WTC11 (cell line): Measurements from ENCODE around the gene SGMS1. TPM values are rescaled to one million over a fixed set of nuclear protein-coding genes. Genes with fewer than 3 reads are reported as not detected.

ENCODE experiments used
- ATAC-seq: fragments of 200-7000 bp; cut with Tn5 transposase; 2 replicates; pipeline ENCODE4 v1.10.0; 2021; ENCODE audit warnings: mild to moderate bottlenecking, moderate library complexity
- CTCF ChIA-PET: fragments of 300-600 bp; sonication (Branson Sonifier 250); formaldehyde crosslinking; loops from one replicate; lab custom pipeline; 2021; ENCODE audit warnings: antibody characterized with exemption; lab: Charles Lee
- POLR2A ChIA-PET: fragments of 350-600 bp; sonication (Branson Sonifier 250); formaldehyde crosslinking; loops from one replicate; lab custom pipeline; 2021; ENCODE audit warnings: antibody characterized with exemption; lab: Charles Lee
- DNase-seq: peaks from one replicate; pipeline ENCODE4 v3.0.0; 2021; ENCODE audit warnings: low spot score
- H3K27ac Mint-ChIP-seq: 2 replicates; pipeline ENCODE4 v1.8.0; 2021; ENCODE audit warnings: mixed read lengths
- H3K27me3 Mint-ChIP-seq: 2 replicates; pipeline ENCODE4 v1.8.0; 2021; ENCODE audit warnings: low read depth, mild to moderate bottlenecking, moderate library complexity, mixed read lengths
- H3K36me3 Mint-ChIP-seq: 2 replicates; pipeline ENCODE4 v1.8.0; 2021; ENCODE audit warnings: mixed read lengths
- H3K4me1 Mint-ChIP-seq: 2 replicates; pipeline ENCODE4 v1.8.0; 2022; ENCODE audit warnings: mixed read lengths
- H3K4me3 Mint-ChIP-seq: 2 replicates; pipeline ENCODE4 v1.8.0; 2021; ENCODE audit warnings: mild to moderate bottlenecking, moderate library complexity, mixed read lengths
- H3K9me3 Mint-ChIP-seq: 2 replicates; pipeline ENCODE4 v1.8.0; 2021; ENCODE audit warnings: mixed read lengths
- E2F4 ChIP-seq: sonication (generic); formaldehyde crosslinking; IDR thresholded peaks from 2 replicates; pipeline ENCODE4 v1.8.1; 2022; ENCODE audit warnings: low read depth, mild to moderate bottlenecking, moderate library complexity, missing genetic modification reagents, borderline replicate concordance
- ERG ChIP-seq: fragments of 250-450 bp; sonication (Bioruptor Pico); IDR thresholded peaks from 2 replicates; pipeline ENCODE4 v1.8.0; 2021; ENCODE audit warnings: mild to moderate bottlenecking
- GTF2I ChIP-seq: fragments of 250-450 bp; sonication (Bioruptor Pico); conservative IDR thresholded peaks from 2 replicates; pipeline ENCODE4 v1.4.0; 2021; ENCODE audit warnings: mild to moderate bottlenecking
- HMGA2 ChIP-seq: fragments of 250-450 bp; sonication (Bioruptor Pico); IDR thresholded peaks from 2 replicates; pipeline ENCODE4 v1.4.0; 2021; ENCODE audit warnings: mild to moderate bottlenecking, moderate library complexity
- MYBL2 ChIP-seq: sonication (generic); formaldehyde crosslinking; IDR thresholded peaks from 2 replicates; pipeline ENCODE4 v1.8.1; 2023; ENCODE audit warnings: mild to moderate bottlenecking, moderate library complexity, missing genetic modification reagents
- NFE2L1 ChIP-seq: sonication (generic); formaldehyde crosslinking; IDR thresholded peaks from 2 replicates; pipeline ENCODE4 v1.8.1; 2023; ENCODE audit warnings: missing genetic modification reagents
- NR2C2 ChIP-seq: sonication (generic); formaldehyde crosslinking; IDR thresholded peaks from 2 replicates; pipeline ENCODE4 v1.8.0; 2022; ENCODE audit warnings: mild to moderate bottlenecking, missing genetic modification reagents
- PREB ChIP-seq: sonication (generic); formaldehyde crosslinking; IDR thresholded peaks from 2 replicates; pipeline ENCODE4 v1.8.1; 2022; ENCODE audit warnings: mild to moderate bottlenecking, missing genetic modification reagents, moderate library complexity, borderline replicate concordance
- RELA ChIP-seq: sonication (generic); formaldehyde crosslinking; IDR thresholded peaks from 2 replicates; pipeline ENCODE4 v1.8.1; 2022; ENCODE audit warnings: missing genetic modification reagents, mild to moderate bottlenecking, borderline replicate concordance
- USF2 ChIP-seq: sonication (generic); formaldehyde crosslinking; IDR thresholded peaks from 2 replicates; pipeline ENCODE4 v1.8.1; 2023; ENCODE audit warnings: mild to moderate bottlenecking, missing genetic modification reagents, moderate library complexity
- ZNF138 ChIP-seq: sonication (generic); formaldehyde crosslinking; conservative IDR thresholded peaks from 2 replicates; pipeline ENCODE4 v1.8.1; 2022; ENCODE audit warnings: mild to moderate bottlenecking, moderate library complexity, missing genetic modification reagents
- ZNF219 ChIP-seq: sonication (generic); formaldehyde crosslinking; IDR thresholded peaks from 2 replicates; pipeline ENCODE4 v1.8.0; 2023; ENCODE audit warnings: missing genetic modification reagents, mild to moderate bottlenecking, borderline replicate concordance
- ZNF232 ChIP-seq: sonication (generic); formaldehyde crosslinking; IDR thresholded peaks from 2 replicates; pipeline ENCODE4 v1.8.0; 2022; ENCODE audit warnings: mild to moderate bottlenecking, missing genetic modification reagents
- ZNF396 ChIP-seq: fragments of 250-450 bp; sonication (Bioruptor Pico); IDR thresholded peaks from 2 replicates; pipeline ENCODE4 v1.8.0; 2021; ENCODE audit warnings: mild to moderate bottlenecking, moderate library complexity, borderline replicate concordance
- ZNF416 ChIP-seq: fragments of 250-450 bp; sonication (Bioruptor Pico); IDR thresholded peaks from 2 replicates; pipeline ENCODE4 v1.9.0; 2021; ENCODE audit warnings: mild to moderate bottlenecking, inconsistent platforms
- ZNF425 ChIP-seq: fragments of 250-450 bp; sonication (Bioruptor Pico); conservative IDR thresholded peaks from 2 replicates; pipeline ENCODE4 v1.9.0; 2021; ENCODE audit warnings: mild to moderate bottlenecking
- ZNF532 ChIP-seq: fragments of 250-450 bp; sonication (Bioruptor Pico); IDR thresholded peaks from 2 replicates; pipeline ENCODE4 v1.9.0; 2021; ENCODE audit warnings: mild to moderate bottlenecking, borderline replicate concordance
- total RNA-seq: library from RNA; stranded (reverse); gene quantifications from 3 replicates; pipeline ENCODE4 v1.2.3, GENCODE V29; 2021

SGMS1 gene
- total RNA-seq, 1 experiment from 2014 or later: 13.2 TPM

- Mint-ChIP-seq H3K27ac (no peak overlapping the region), H3K27me3 (no peaks in the 10 kb centered on the region), H3K4me1 (peaks cover 24% of the 10 kb centered on the region), H3K4me3 (no peak overlapping the region), H3K36me3 (no peaks in the 10 kb centered on the region), H3K9me3 (no peaks in the 10 kb centered on the region)
- ChIA-PET CTCF (no interaction called here), POLR2A (no interaction called here)
- ATAC-seq (no peak), DNase-seq (no peak)
- TF ChIP-seq HMGA2 (CRISPR knock-in tag) (no peak), RELA (CRISPR knock-in tag) (no peak), ZNF138 (CRISPR knock-in tag) (no peak), E2F4 (no peak), GTF2I (CRISPR knock-in tag) (no peak), ZNF416 (CRISPR knock-in tag) (no peak), ZNF532 (no peak), ZNF425 (no peak), MYBL2 (no peak), PREB (CRISPR knock-in tag) (no peak), NR2C2 (CRISPR knock-in tag) (no peak), ZNF232 (no peak), ERG (CRISPR knock-in tag) (no peak), ZNF219 (CRISPR knock-in tag) (no peak), ZNF396 (no peak), NFE2L1 (no peak), USF2 (no peak)
Observed at GRCh38 chr10:50540069-50540825, 83.5 kb downstream of the SGMS1 start.
